ENCODE data around the gene SCG2. TPM values are rescaled to one million over a fixed set of nuclear protein-coding genes. Genes with fewer than 3 reads are reported as not detected.

SCG2 gene
- total and polyA plus RNA-seq, 4 donors, result 0.45 to 3.5 (median 1.1) TPM

GRCh38 chr2:223580951-223581350 is 21.2 kb downstream of the SCG2 start:
- no peak for TF ChIP-seq CTCF (IDR thresholded peaks at IDR 0.05; ENCODE audit: control extremely low read depth, extremely low read depth)
- WGBS, 2 donors, result 60 to 69% methylated on average over 6 of the region's 6 CpGs

GRCh38 chr2:223578846-223579245 is 23.3 kb downstream of the SCG2 start:
- ATAC-seq (ENCODE audit: insufficient read depth, low FRiP score), result no peak
- peaks cover 0 to 3% (median 0%) of the 10 kb centered on the region in 4 donors for H3K9me3 ChIP-seq (ENCODE audit: control insufficient read depth in 4 of 4, insufficient read depth in 3 of 4, low read length in 3 of 4)
- no peak overlapping the region for H3K4me3 ChIP-seq
- no peaks in the 10 kb centered on the region for H3K27me3 ChIP-seq (ENCODE audit: control insufficient read depth in 3 of 3, insufficient read depth in 3 of 3, low read length in 2 of 3)
- no peaks in the 10 kb centered on the region for H3K36me3 ChIP-seq (ENCODE audit: control insufficient read depth in 4 of 4, insufficient read depth in 4 of 4, low read length in 4 of 4)
- 87 to 90% methylated on average over 1 of the region's 1 CpG for WGBS, 2 donors
- peaks cover 0 to 3% (median 0%) of the 10 kb centered on the region in 5 donors for H3K4me1 ChIP-seq (ENCODE audit: control insufficient read depth in 5 of 5, insufficient read depth in 5 of 5, low read length in 5 of 5)
- H3K27ac ChIP-seq (ENCODE audit: low read depth in 1 of 2, low read length in 1 of 2), result no peak overlapping the region
- no peak for TF ChIP-seq CTCF (IDR thresholded peaks at IDR 0.05; ENCODE audit: control extremely low read depth, extremely low read depth)
- DNase-seq, result no peak
- H3K9ac ChIP-seq (ENCODE audit: insufficient read depth in 1 of 2, low read length in 2 of 2), result no peak overlapping the region

More at GRCh38 chr2:223580951-223581350, 21.2 kb downstream of the SCG2 start:
- peak in 2 of 3 donors; percentile 42 to 54 for DNase-seq
- no peak for ATAC-seq (ENCODE audit: insufficient read depth, low FRiP score)
- Histone ChIP-seq H3K27me3 (ENCODE audit: control insufficient read depth in 3 of 3, insufficient read depth in 3 of 3, low read length in 2 of 3) (no peaks in the 10 kb centered on the region), H3K36me3 (ENCODE audit: control insufficient read depth in 4 of 4, insufficient read depth in 4 of 4, low read length in 4 of 4) (no peaks in the 10 kb centered on the region), H3K27ac (ENCODE audit: low read depth in 1 of 2, low read length in 1 of 2) (no peak overlapping the region), H3K4me1 (ENCODE audit: control insufficient read depth in 5 of 5, insufficient read depth in 5 of 5, low read length in 5 of 5) (peaks cover 0 to 3% (median 0%) of the 10 kb centered on the region in 5 donors), H3K4me3 (no peak overlapping the region), H3K9me3 (ENCODE audit: control insufficient read depth in 4 of 4, insufficient read depth in 3 of 4, low read length in 3 of 4) (peaks cover 0 to 3% (median 0%) of the 10 kb centered on the region in 4 donors), H3K9ac (ENCODE audit: insufficient read depth in 1 of 2, low read length in 2 of 2) (no peak overlapping the region)

- H3K36me3 ChIP-seq (ENCODE audit: control insufficient read depth in 4 of 4, insufficient read depth in 4 of 4, low read length in 4 of 4), result no peaks in the 10 kb centered on the region
- H3K4me1 ChIP-seq (ENCODE audit: control insufficient read depth in 5 of 5, insufficient read depth in 5 of 5, low read length in 5 of 5), result peaks cover 0 to 3% (median 0%) of the 10 kb centered on the region in 5 donors
- H3K9me3 ChIP-seq (ENCODE audit: control insufficient read depth in 4 of 4, insufficient read depth in 3 of 4, low read length in 3 of 4), result peaks cover 0 to under 1% (median 0%) of the 10 kb centered on the region in 4 donors
- ATAC-seq (ENCODE audit: insufficient read depth, low FRiP score) (peak; percentile 72), DNase-seq (no peak)
- H3K27me3 ChIP-seq (ENCODE audit: control insufficient read depth in 3 of 3, insufficient read depth in 3 of 3, low read length in 2 of 3), result no peaks in the 10 kb centered on the region
- TF ChIP-seq CTCF (IDR thresholded peaks at IDR 0.05; ENCODE audit: control extremely low read depth, extremely low read depth), result no peak
- 81 to 94% methylated on average over 5 of the region's 5 CpGs for WGBS, 2 donors
- no peak overlapping the region for H3K9ac ChIP-seq (ENCODE audit: insufficient read depth in 1 of 2, low read length in 2 of 2)
- H3K27ac ChIP-seq (ENCODE audit: low read depth in 1 of 2, low read length in 1 of 2), result no peak overlapping the region
- H3K4me3 ChIP-seq, result no peak overlapping the region
Measured at GRCh38 chr2:223576873-223577272, 25.3 kb downstream of the SCG2 start.

- peaks cover 0 to 2% (median 0%) of the 10 kb centered on the region in 3 donors for H3K27me3 ChIP-seq (ENCODE audit: control insufficient read depth in 3 of 3, insufficient read depth in 3 of 3, low read length in 2 of 3)
- H3K36me3 ChIP-seq (ENCODE audit: control insufficient read depth in 4 of 4, insufficient read depth in 4 of 4, low read length in 4 of 4), result no peaks in the 10 kb centered on the region
- no peak for TF ChIP-seq CTCF (IDR thresholded peaks at IDR 0.05; ENCODE audit: control extremely low read depth, extremely low read depth)
- no peaks in the 10 kb centered on the region for H3K4me1 ChIP-seq (ENCODE audit: control insufficient read depth in 5 of 5, insufficient read depth in 5 of 5, low read length in 5 of 5)
- no peak overlapping the region for H3K9ac ChIP-seq (ENCODE audit: insufficient read depth in 1 of 2, low read length in 2 of 2)
- H3K4me3 ChIP-seq, result no peak overlapping the region
- H3K9me3 ChIP-seq (ENCODE audit: control insufficient read depth in 4 of 4, insufficient read depth in 3 of 4, low read length in 3 of 4), result no peaks in the 10 kb centered on the region
- 93 to 96% methylated on average over 2 of the region's 2 CpGs for WGBS, 2 donors
- no peak for DNase-seq
- ATAC-seq (ENCODE audit: insufficient read depth, low FRiP score), result no peak
- no peak overlapping the region for H3K27ac ChIP-seq (ENCODE audit: low read depth in 1 of 2, low read length in 1 of 2)
Measured at GRCh38 chr2:223570784-223571183, 31.4 kb downstream of the SCG2 start.
